A549 treated with dexamethasone at 1 μM for 4 hours (cell line): ENCODE measurements around the gene ZNF497. TPM values are rescaled to one million over a fixed set of nuclear protein-coding genes. Genes with fewer than 3 reads are reported as not detected.

Source experiments
- total RNA-seq: library from RNA; stranded (reverse); fragments of 200-300 nt; extraction: Qiagen RNA extraction; gene quantifications from 5 replicates; pipeline ENCODE4 v1.2.3, GENCODE V29; 2022

ZNF497 gene
- total RNA-seq, result 0.74 to 1.6 TPM (median 1.1 TPM) in 5 replicates

GRCh38 chr19:58362272-58362994, at the start of gene ZNF497:
Gene ZNF497, minus strand, starts transcription at chr19:58362751. Its CDS starts 5,116 bp downstream, at chr19:58357635.

DNA sequence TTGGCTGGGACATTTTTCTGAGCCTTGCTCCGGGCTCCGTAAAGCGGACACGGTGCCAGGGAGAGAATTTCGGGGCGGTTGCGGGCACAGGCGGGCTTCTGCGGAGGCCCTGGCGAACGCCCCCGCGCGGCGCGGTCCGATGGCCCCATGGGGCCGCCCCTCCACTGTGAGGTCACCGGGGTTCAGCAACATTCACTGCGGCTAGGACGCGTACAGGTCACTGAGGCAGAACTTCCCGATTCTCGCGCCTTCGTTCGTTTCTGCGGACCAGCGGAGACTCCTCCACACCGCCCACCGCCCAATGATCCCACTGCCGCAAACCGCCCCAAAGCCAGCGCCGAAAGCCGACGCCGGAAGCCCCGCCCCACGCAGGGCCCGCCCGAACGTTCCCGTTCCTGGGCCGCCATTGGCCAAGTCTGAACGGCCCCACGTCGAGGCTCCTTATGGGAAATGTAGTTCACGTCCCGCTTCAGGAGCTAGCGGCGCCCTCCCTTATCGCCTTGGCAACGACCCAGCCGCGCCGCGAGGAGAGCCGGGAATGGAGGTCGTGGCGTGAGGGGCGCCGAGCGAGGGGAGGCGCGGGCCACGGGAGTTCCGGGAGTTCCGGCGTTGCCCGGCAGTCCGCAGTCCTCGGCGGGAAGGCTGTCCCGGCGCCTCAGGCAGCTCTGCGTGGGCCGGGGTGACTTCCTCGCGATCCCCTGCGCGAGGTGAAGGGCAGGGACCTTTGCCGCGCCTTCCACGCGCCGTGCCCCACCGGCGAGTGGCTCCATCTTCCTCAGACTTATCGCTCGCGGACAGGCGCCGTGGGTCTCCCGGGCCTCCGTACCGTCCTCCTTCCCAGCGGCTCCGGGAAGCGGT, 45.8 kb upstream of the ZNF497 start, which contains the start of gene ZNF584:
Gene ZNF584 (plus strand): TSS at position 498 of the 858 bp plus-strand sequence. CDS start 499 bp downstream, outside the sequence.

GRCh38 chr19:58395220-58395978, 32.8 kb upstream of the ZNF497 start, which contains the start of gene RNF225:
Gene RNF225, plus strand, starts transcription at chr19:58395656. Its CDS starts 434 bp downstream, at chr19:58396090.

GRCh38 chr19:58386576-58387337, 24.2 kb upstream of the ZNF497 start, which contains the start of gene RPS5:
Gene RPS5, plus strand, starts transcription at chr19:58387269. Its CDS starts 869 bp downstream, at chr19:58388138.

GRCh38 chr19:58380662-58381459, 18.3 kb upstream of the ZNF497 start, which contains the start of gene ZNF837:
Gene ZNF837, minus strand, starts transcription at chr19:58381030. Its CDS starts 11,698 bp downstream, at chr19:58369332.

DNA sequence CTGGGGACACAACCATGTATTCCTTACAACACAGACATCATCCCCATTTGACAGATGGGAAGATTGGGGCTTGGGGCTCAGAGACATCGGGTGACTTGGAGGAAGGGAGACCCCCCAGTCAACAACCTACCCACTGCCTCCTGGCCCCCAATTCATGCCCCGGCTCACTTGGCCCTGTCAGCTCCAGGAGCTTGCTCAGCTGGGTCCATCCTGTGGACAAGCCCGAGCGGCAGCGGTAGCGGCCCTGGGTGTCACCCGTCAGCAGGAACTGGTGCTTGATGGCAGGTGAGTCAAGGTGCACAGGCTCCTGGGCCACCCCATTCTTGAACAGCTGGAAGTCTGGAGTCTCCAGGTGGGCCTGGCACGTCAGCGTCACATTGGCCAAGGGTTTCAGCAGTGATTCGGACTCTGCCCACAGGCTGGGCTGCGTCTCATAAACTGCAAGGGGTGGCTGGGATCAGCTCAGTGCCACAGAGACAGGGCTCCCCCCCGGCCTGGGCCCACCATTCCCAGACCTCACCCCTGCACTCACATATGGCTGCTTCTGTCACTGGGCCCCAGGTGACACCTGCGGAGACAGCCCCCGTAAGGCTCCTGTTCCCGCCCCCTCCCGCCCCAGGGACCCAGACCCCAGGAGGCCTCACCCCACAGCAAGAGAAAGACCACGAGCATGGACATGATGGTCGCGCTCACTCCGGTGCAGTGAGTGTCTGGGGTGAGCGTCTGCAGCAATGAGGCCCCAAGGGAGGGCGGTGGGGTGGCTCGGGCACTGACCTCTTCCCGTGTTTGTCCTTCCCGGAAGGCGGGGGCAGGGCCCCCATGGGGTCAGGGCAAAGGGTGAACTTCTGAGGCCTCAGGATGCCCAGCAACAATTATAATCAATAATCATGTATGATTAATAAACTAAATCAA, 9.5 kb downstream of the ZNF497 start, which contains the start of gene A1BG:
Gene A1BG (minus strand): TSS at position 733 of the 912 bp plus-strand sequence. CDS start 55 bp downstream, at position 678.

DNA sequence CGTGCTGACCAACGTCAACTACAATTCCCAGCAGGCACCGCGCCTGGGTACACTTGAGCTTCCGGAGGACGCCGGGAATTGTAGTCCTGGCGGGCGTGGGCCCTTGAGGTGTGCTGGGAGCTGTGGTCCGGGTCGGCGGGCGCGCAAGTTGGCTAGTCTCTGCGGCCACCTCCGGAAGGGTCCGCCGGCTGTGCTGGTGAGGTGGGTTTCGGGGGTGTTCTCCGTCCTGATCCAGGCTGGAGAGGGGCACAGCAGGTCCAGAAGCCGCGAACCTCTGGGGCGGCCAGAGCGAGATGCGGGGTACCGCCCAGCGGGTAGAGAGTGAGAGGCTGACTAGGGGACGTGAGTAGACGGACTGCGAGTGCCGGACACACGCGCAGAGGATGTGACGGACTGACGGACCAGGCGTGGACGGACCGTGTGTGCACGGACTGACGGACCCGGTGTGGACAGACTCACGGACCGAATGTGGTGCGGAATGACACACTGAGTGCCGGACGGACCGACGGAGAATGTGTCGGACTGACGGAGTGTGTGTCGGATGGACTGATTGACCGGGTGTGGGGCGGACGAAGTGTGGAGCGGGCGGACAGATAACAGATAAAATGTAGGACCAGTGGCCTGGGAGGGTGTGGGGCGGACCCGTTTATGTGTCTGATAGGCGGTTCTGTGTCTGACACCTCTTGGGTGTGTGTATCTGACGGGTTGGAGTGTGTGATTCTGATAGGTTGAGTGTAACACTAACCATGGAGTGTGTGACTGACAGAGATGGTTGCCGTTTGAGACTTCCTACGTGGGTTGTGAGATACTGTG, 35.4 kb downstream of the ZNF497 start, which contains the start of gene ZSCAN22:
Gene ZSCAN22 (plus strand): TSS at position 81 of the 813 bp plus-strand sequence. CDS start 7,809 bp downstream, outside the sequence.

DNA sequence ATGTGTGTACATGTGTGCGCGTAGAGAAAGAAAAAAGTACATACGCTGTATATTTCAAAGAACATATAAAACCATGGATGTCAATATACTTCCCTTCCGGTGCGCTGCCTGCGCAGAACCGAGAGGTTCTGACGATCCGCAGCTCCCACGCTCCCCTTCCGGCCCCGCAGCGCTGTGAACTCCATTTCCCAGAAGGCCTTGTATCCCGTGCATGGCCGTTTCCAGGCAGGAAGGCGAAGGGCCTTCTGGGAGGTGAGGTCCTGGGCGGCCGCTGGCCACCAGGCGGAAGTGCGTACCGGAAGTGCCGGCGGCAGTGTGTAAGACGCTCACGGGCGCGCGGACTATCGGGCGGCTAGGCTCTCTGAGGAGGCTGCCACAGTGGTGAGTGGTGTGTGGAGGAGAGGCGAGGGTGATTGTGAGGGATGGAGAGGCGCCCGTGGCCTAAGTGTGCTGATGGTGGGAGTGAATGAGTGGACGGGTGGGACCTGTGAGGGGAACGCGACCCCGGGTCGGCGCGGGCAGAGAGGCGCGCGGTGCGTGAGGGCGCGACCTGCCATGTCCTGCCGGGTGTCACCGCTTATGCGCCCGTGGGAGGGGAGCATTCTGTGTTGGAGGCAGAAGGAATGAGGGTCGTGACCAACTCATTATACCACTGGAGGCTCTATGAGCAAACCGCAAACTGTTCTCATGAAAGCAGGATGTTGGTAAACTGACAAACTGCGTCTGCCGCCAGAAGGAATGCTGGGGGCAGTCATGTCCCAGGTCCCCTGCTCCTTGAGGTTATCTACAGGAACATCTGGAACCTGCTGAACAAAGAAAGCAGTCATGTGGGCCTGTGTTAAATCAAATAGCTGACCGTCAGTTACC, 57.3 kb downstream of the ZNF497 start, which contains the start of gene ERVK3-1:
Gene ERVK3-1 (plus strand): TSS at position 313 of the 867 bp plus-strand sequence. CDS start 6,792 bp downstream, outside the sequence.

Other genes starting within 250 kb of the ZNF497 start
- 2.7 to 3.5 TPM (median 3.2 TPM) in 5 replicates for gene ZNF329, start 212.0 kb downstream of the ZNF497 start, total RNA-seq
- 12.1 to 13.7 TPM (median 13.0 TPM) in 5 replicates for gene ZNF274, start 179.7 kb downstream of the ZNF497 start, total RNA-seq
- gene ZNF544, start 133.8 kb downstream of the ZNF497 start, total RNA-seq, result 11.2 to 18.7 TPM (median 17.9 TPM) in 5 replicates
- 1.2 to 1.5 TPM (median 1.3 TPM) in 5 replicates for gene ZNF8, start 83.8 kb downstream of the ZNF497 start, total RNA-seq
- gene ERVK3-1, start 57.4 kb downstream of the ZNF497 start, total RNA-seq, result 89.6 to 105 TPM (median 92.7 TPM) in 5 replicates
- 2.5 to 3.2 TPM (median 2.9 TPM) in 5 replicates for gene ZSCAN22, start 35.8 kb downstream of the ZNF497 start, total RNA-seq
- 8.6 to 11.0 TPM (median 10.2 TPM) in 5 replicates for gene A1BG, start 9.3 kb downstream of the ZNF497 start, total RNA-seq
- 0.86 to 1.5 TPM (median 1.2 TPM) in 5 replicates for gene ZNF837, start 18.3 kb upstream of the ZNF497 start, total RNA-seq
- gene RPS5, start 24.5 kb upstream of the ZNF497 start, total RNA-seq, result 1,918 to 2,176 TPM (median 2,046 TPM) in 5 replicates
- gene RNF225, start 32.9 kb upstream of the ZNF497 start, total RNA-seq, result 0.11 to 0.19 TPM (median 0.17 TPM) in 3 of 5 replicates, not detected in the others
- gene ZNF584, start 45.9 kb upstream of the ZNF497 start, total RNA-seq, result 17.0 to 19.0 TPM (median 18.4 TPM) in 5 replicates
- 0.08 to 0.14 TPM (median 0.09 TPM) in 5 replicates for gene ZNF132, start 77.4 kb upstream of the ZNF497 start, total RNA-seq
- gene ZNF324B, start 88.9 kb upstream of the ZNF497 start, total RNA-seq, result 5.5 to 7.9 TPM (median 7.5 TPM) in 5 replicates
- 8.1 to 10.5 TPM (median 10.2 TPM) in 5 replicates for gene ZNF324, start 104.3 kb upstream of the ZNF497 start, total RNA-seq
- 9.8 to 12.3 TPM (median 11.4 TPM) in 5 replicates for gene ZNF446, start 113.6 kb upstream of the ZNF497 start, total RNA-seq
- gene SLC27A5, start 149.2 kb upstream of the ZNF497 start, total RNA-seq, result 20.1 to 31.2 TPM (median 26.7 TPM) in 5 replicates
- gene ZBTB45, start 157.1 kb upstream of the ZNF497 start, total RNA-seq, result 11.1 to 22.6 TPM (median 21.3 TPM) in 5 replicates
- 620 to 956 TPM (median 843 TPM) in 5 replicates for gene TRIM28, start 181.3 kb upstream of the ZNF497 start, total RNA-seq
- gene CHMP2A, start 192.4 kb upstream of the ZNF497 start, total RNA-seq, result 195 to 225 TPM (median 204 TPM) in 5 replicates
- 131 to 164 TPM (median 141 TPM) in 5 replicates for gene UBE2M, start 195.9 kb upstream of the ZNF497 start, total RNA-seq
- 6.6 to 15.0 TPM (median 12.8 TPM) in 5 replicates for gene MZF1, start 210.6 kb upstream of the ZNF497 start, total RNA-seq